ENCODE data around the gene MYOCD.

MYOCD gene

GRCh38 chr17:12712941-12713340, 47.3 kb downstream of the MYOCD start:
- DNase-seq (ENCODE audit: low spot score), result no peak

GRCh38 chr17:12719948-12720347, 54.3 kb downstream of the MYOCD start:
- DNase-seq (ENCODE audit: low spot score), result no peak

- no peak for DNase-seq (ENCODE audit: low spot score)
These were observed 55.9 kb downstream of the MYOCD start for GRCh38 chr17:12721581-12721980.

GRCh38 chr17:12722282-12722681, 56.6 kb downstream of the MYOCD start:
- no peak for DNase-seq (ENCODE audit: low spot score)

GRCh38 chr17:12726131-12726530, 60.4 kb downstream of the MYOCD start:
- DNase-seq (ENCODE audit: low spot score), result no peak

GRCh38 chr17:12727076-12727760, 61.5 kb downstream of the MYOCD start:
- peak; percentile 19 for DNase-seq (ENCODE audit: low spot score)

- DNase-seq (ENCODE audit: low spot score), result peak; percentile 9
These were observed 62.2 kb downstream of the MYOCD start for GRCh38 chr17:12727881-12728280.

- DNase-seq (ENCODE audit: low spot score), result peak; percentile 20
These were observed 63.4 kb downstream of the MYOCD start for GRCh38 chr17:12729086-12729485.

- DNase-seq (ENCODE audit: low spot score), result no peak
These were observed 64.7 kb downstream of the MYOCD start for GRCh38 chr17:12730421-12730820.

- peak; percentile 80 for DNase-seq (ENCODE audit: low spot score)
These were observed 65.3 kb downstream of the MYOCD start for GRCh38 chr17:12730931-12731521.

GRCh38 chr17:12731839-12732238, 66.1 kb downstream of the MYOCD start:
- peak; percentile 42 for DNase-seq (ENCODE audit: low spot score)

GRCh38 chr17:12732366-12732765, 66.7 kb downstream of the MYOCD start:
- peak; percentile 28 for DNase-seq (ENCODE audit: low spot score)

- DNase-seq (ENCODE audit: low spot score), result peak; percentile 27
These were observed 69.2 kb downstream of the MYOCD start for GRCh38 chr17:12734926-12735325.

GRCh38 chr17:12735517-12735916, 69.8 kb downstream of the MYOCD start:
- DNase-seq (ENCODE audit: low spot score), result peak; percentile 5

- peak; percentile 14 for DNase-seq (ENCODE audit: low spot score)
These were observed 70.8 kb downstream of the MYOCD start for GRCh38 chr17:12736526-12736925.

GRCh38 chr17:12737740-12738469, 72.2 kb downstream of the MYOCD start:
- DNase-seq (ENCODE audit: low spot score), result peak; percentile 23

GRCh38 chr17:12738624-12739023, 72.9 kb downstream of the MYOCD start:
- DNase-seq (ENCODE audit: low spot score), result peak; percentile 5

- no peak for DNase-seq (ENCODE audit: low spot score)
These were observed 73.8 kb downstream of the MYOCD start for GRCh38 chr17:12739500-12739899.

- DNase-seq (ENCODE audit: low spot score), result no peak
These were observed 77.4 kb downstream of the MYOCD start for GRCh38 chr17:12743046-12743445.

GRCh38 chr17:12744298-12744697, 78.6 kb downstream of the MYOCD start:
- no peak for DNase-seq (ENCODE audit: low spot score)

- no peak for DNase-seq (ENCODE audit: low spot score)
These were observed 79.1 kb downstream of the MYOCD start for GRCh38 chr17:12744786-12745185.

- no peak for DNase-seq (ENCODE audit: low spot score)
These were observed 79.8 kb downstream of the MYOCD start for GRCh38 chr17:12745486-12745885.

GRCh38 chr17:12756786-12757185, 91.1 kb downstream of the MYOCD start:
- no peak for DNase-seq (ENCODE audit: low spot score)
